Stimulated activated memory B cell treated with anti-CD40 and anti-IgM and Interleukin-4, amounts not matched to agents 10 μg/mL and 1 μg/mL and 100 μg/mL, for 72 hours (primary cell): ENCODE measurements around the gene PPM1J.
A peak's percentile ranks its signal among the peaks of the same experiment; 100 is the strongest.
"Not testable (repeated sequence)": the region's sequence is repeated elsewhere in the genome, so short reads cannot be mapped to it uniquely, and the experiment has no call there.

ENCODE experiments used
- ATAC-seq: fragments of 150-1000 bp; cut with Tn5 transposase; 2 replicates; pipeline ENCODE4 v1.10.0; 2021
- H3K27ac Mint-ChIP-seq: one replicate; pipeline ENCODE4 v1.8.0; 2022; ENCODE audit warnings: mild to moderate bottlenecking, mixed read lengths
- H3K27me3 Mint-ChIP-seq: one replicate; pipeline ENCODE4 v1.8.0; 2022; ENCODE audit warnings: mixed read lengths
- H3K36me3 Mint-ChIP-seq: one replicate; pipeline ENCODE4 v1.8.0; 2022; ENCODE audit warnings: mixed read lengths
- H3K4me1 Mint-ChIP-seq: one replicate; pipeline ENCODE4 v1.8.0; 2022; ENCODE audit warnings: mixed read lengths
- H3K4me3 Mint-ChIP-seq: one replicate; pipeline ENCODE4 v1.8.0; 2022; ENCODE audit warnings: mild to moderate bottlenecking, moderate library complexity, mixed read lengths
- H3K9me3 Mint-ChIP-seq: one replicate; pipeline ENCODE4 v1.8.0; 2022; ENCODE audit warnings: mixed read lengths

PPM1J gene

DNA sequence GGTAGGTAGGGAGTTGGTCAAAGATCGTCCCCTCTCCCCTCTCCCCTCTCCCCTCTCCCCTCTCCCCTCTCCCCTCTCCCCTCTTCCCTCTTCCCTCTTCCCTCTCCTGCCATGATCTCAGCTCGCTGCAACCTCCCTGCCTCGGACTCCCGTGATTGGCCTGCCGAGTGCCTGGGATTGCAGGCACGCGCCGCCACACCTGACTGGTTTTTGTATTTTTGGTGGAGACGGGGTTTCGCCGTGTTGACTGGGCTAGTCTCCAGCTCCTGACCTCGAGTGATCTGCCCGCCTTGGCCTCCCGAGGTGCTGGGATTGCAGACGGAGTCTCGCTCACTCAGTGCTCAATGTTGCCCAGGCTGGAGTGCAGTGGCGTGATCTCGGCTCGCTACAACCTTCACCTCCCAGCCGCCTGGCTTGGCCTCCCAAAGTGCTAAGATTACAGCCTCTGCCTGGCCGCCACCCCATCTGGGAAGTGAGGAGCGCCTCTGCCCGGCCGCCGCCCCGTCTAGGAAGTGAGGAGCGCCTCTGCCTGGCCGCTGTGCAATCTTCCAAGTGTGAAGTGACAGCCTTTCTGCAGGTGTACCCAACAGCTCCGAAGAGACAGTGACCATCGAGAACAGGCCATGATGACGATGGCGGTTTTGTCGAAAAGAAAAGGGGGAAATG, 13.3 kb upstream of the PPM1J start:
- not testable (repeated sequence) for H3K27me3 Mint-ChIP-seq, H3K9me3 Mint-ChIP-seq, H3K4me1 Mint-ChIP-seq, H3K36me3 Mint-ChIP-seq, H3K27ac Mint-ChIP-seq, H3K4me3 Mint-ChIP-seq, ATAC-seq

DNA sequence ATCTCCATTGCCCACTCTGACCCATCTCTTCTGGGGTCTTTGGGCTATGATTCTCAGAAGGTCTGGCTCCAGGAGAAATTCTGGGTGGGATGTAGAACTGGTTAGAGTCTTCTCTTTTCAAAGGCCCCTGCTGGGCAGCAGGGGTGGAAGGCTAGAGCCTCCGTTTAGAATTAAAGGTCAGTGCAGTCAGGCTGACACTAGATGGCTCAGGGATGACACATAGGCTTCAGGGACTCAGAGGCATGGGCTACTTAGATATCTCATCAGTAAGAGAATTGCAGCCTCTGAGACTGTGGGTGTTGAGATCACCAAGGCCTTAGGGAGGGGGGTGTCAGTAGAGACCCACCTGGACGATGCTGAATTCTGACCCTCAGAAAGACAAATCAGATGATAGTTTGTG, 12.6 kb upstream of the PPM1J start:
- Mint-ChIP-seq H3K27ac (no peak overlapping the region), H3K36me3 (no peaks in the 10 kb centered on the region), H3K4me3 (no peak overlapping the region), H3K9me3 (no peaks in the 10 kb centered on the region), H3K27me3 (peaks cover 13% of the 10 kb centered on the region), H3K4me1 (peaks cover 8% of the 10 kb centered on the region)
- ATAC-seq, result no peak

GRCh38 chr1:112724240-112724639, 9.1 kb upstream of the PPM1J start:
- not testable (repeated sequence) for H3K36me3 Mint-ChIP-seq, H3K27ac Mint-ChIP-seq, ATAC-seq, H3K4me3 Mint-ChIP-seq, H3K9me3 Mint-ChIP-seq
- Mint-ChIP-seq H3K27me3 (peaks cover 31% of the 10 kb centered on the region), H3K4me1 (peaks cover 12% of the 10 kb centered on the region)

- Mint-ChIP-seq H3K27me3 (peaks cover 38% of the 10 kb centered on the region), H3K4me1 (peaks cover 16% of the 10 kb centered on the region), H3K4me3 (no peak overlapping the region), H3K27ac (no peak overlapping the region), H3K36me3 (no peaks in the 10 kb centered on the region), H3K9me3 (no peaks in the 10 kb centered on the region)
- ATAC-seq, result no peak
These were observed 8.3 kb upstream of the PPM1J start for GRCh38 chr1:112723511-112723839.

- no peak for ATAC-seq
- Mint-ChIP-seq H3K27ac (no peak overlapping the region), H3K4me1 (peaks cover 18% of the 10 kb centered on the region), H3K36me3 (no peaks in the 10 kb centered on the region), H3K27me3 (peaks cover 38% of the 10 kb centered on the region), H3K9me3 (no peaks in the 10 kb centered on the region), H3K4me3 (no peak overlapping the region)
These were observed 7.7 kb upstream of the PPM1J start for GRCh38 chr1:112722601-112723510.

GRCh38 chr1:112721966-112722524, 6.9 kb upstream of the PPM1J start:
- H3K27me3 Mint-ChIP-seq, result peaks cover 38% of the 10 kb centered on the region
- no peak overlapping the region for H3K27ac Mint-ChIP-seq
- ATAC-seq, result no peak
- peaks cover 25% of the 10 kb centered on the region for H3K4me1 Mint-ChIP-seq
- no peaks in the 10 kb centered on the region for H3K9me3 Mint-ChIP-seq
- no peak overlapping the region for H3K4me3 Mint-ChIP-seq
- H3K36me3 Mint-ChIP-seq, result no peaks in the 10 kb centered on the region

GRCh38 chr1:112721294-112721693, 6.2 kb upstream of the PPM1J start:
- not testable (repeated sequence) for ATAC-seq, H3K9me3 Mint-ChIP-seq, H3K4me3 Mint-ChIP-seq, H3K36me3 Mint-ChIP-seq, H3K27ac Mint-ChIP-seq
- Mint-ChIP-seq H3K27me3 (peaks cover 38% of the 10 kb centered on the region), H3K4me1 (peaks cover 32% of the 10 kb centered on the region)

GRCh38 chr1:112720800-112721199, 5.7 kb upstream of the PPM1J start:
- no peak for ATAC-seq
- H3K4me1 Mint-ChIP-seq, result peaks cover 37% of the 10 kb centered on the region
- H3K27me3 Mint-ChIP-seq, result peaks cover 38% of the 10 kb centered on the region
- H3K9me3 Mint-ChIP-seq, result no peaks in the 10 kb centered on the region
- no peak overlapping the region for H3K4me3 Mint-ChIP-seq
- H3K27ac Mint-ChIP-seq, result no peak overlapping the region
- no peaks in the 10 kb centered on the region for H3K36me3 Mint-ChIP-seq

- H3K27me3 Mint-ChIP-seq, result peaks cover 38% of the 10 kb centered on the region
- H3K9me3 Mint-ChIP-seq, result no peaks in the 10 kb centered on the region
- no peak for ATAC-seq
- H3K4me1 Mint-ChIP-seq, result peaks cover 44% of the 10 kb centered on the region
- H3K36me3 Mint-ChIP-seq, result no peaks in the 10 kb centered on the region
- H3K27ac Mint-ChIP-seq, result no peak overlapping the region
- H3K4me3 Mint-ChIP-seq, result no peak overlapping the region
These were observed 4.6 kb upstream of the PPM1J start for GRCh38 chr1:112719706-112720105.

DNA sequence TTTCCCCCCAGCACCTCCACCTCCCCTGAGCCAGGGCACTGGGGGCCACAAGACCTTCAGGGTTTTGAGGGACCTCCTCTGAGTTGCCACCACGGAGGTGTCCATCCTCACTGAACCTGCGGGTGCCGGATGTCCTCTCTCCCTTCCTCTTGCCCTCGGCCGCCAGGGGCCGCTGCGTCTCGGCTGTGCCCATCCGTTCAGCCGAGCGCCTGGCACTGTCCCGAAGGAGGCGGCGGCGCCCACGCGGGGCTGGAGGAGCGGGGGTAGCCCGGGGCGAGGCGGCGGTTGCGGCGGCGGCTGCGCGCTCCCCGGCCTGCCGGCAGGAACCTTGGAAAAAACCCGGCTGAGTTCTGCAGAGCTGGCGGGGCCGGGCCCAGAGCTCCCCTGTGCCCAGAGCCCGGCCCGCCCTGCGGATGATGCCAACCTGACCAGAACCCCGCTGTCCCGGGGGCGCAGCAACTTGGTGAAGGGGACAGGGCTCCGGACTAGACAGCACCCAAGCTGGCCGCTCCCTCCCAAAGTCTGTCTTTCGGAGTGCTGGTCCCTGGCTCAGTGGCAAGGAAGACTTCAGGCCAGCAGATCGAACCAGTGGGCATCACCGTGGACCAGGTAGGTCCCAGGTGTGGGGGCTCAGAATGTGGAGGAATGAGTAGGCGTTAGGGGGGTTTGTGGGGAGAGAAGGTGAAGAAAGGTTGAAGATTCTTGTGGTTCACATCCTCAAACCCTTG, 3.7 kb upstream of the PPM1J start:
- Mint-ChIP-seq H3K4me3 (peak overlapping the region; percentile 43), H3K27ac (no peak overlapping the region), H3K27me3 (peaks cover 37% of the 10 kb centered on the region), H3K4me1 (peaks cover 53% of the 10 kb centered on the region), H3K9me3 (no peaks in the 10 kb centered on the region), H3K36me3 (no peaks in the 10 kb centered on the region)
- ATAC-seq, result peak; percentile 18

- Mint-ChIP-seq H3K36me3 (no peaks in the 10 kb centered on the region), H3K4me3 (no peak overlapping the region), H3K9me3 (no peaks in the 10 kb centered on the region), H3K27ac (no peak overlapping the region), H3K4me1 (peaks cover 52% of the 10 kb centered on the region), H3K27me3 (peaks cover 22% of the 10 kb centered on the region)
- no peak for ATAC-seq
These were observed 2.2 kb upstream of the PPM1J start for GRCh38 chr1:112717263-112717873.

DNA sequence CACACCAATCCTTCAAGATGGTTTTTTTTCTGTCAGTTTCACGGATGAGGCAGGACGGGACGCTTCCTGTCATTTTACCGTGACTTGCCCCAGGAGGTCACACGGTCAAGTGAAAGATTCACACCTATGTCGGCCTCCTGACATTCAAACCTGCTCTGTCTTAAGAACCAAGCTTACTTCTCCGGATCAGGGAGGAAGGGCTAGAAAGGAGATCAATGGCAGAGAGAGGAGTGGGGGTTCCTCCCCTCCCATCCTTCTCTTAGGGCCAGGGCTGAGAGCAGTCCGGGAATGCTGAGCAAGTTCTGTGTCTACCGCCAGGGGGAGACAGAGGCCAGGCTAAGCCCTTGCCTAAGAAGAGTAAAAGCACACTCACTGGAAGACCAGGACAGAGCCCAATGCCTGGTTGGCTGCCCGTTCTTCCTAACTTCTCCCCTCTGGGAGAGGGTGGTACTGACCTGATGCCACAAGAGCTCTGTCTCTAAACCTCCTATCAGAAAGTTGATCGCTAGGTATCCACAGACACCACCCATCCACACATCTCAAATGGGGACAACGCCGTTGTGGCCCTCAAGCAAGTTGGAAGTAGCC, 1.1 kb upstream of the PPM1J start:
- Mint-ChIP-seq H3K27ac (peak overlapping the region; percentile 59), H3K27me3 (peaks cover 11% of the 10 kb centered on the region), H3K36me3 (no peaks in the 10 kb centered on the region), H3K9me3 (no peaks in the 10 kb centered on the region), H3K4me1 (peaks cover 57% of the 10 kb centered on the region), H3K4me3 (peak overlapping the region; percentile 94)
- ATAC-seq, result peak; percentile 52

DNA sequence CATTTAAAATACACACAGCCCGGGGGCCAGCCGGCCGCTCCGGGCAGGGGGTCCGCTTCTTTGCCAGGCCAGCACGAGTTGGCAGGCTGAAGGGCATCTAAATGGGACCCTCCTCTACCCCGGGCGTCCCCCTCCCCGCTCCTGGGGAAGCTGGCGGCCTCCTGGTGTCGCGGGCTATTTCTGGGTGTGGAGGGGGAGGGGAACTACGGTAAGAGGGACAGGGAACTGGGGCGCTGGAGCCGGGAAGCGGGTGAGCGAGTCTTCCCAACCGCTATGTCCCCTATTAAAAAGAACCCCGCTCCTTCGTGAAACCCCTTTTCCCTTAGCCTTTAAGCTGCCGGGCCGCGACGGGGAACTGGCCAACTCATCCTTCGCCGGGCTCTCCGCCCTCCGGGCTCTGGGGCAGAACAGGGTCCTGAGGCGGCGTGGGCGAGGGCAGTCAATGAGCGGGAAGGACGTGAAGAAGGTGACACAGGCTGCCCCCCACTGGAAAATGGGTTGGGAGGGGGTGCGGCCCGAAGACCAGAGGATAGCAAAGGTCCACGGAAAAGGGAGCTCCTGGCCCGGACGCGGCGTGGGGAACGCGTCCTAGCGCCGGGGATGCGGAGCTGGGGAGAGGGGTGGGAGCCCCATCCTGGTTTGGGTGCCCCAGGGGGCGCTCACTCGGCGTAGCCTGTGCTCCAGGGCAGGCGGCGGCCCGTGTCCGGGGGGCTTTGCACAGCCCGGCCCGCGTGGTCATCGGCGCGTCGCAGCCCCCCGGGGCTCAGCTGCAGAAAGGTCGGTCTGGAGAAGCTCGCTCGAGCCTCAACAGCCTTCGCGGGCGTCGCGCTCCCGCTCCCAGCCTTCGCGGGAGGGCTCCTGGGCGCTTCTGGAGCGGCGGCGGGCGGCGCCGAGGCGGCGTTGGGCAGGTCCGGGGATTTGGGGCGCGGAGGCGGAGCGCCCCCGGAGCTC, 544 bp downstream of the PPM1J start:
- Mint-ChIP-seq H3K4me1 (peaks cover 60% of the 10 kb centered on the region), H3K27ac (peak overlapping the region; percentile 73)

More for the DNA sequence above, 544 bp downstream of the PPM1J start:
- Mint-ChIP-seq H3K27me3 (peaks cover 11% of the 10 kb centered on the region), H3K36me3 (no peaks in the 10 kb centered on the region), H3K9me3 (no peaks in the 10 kb centered on the region), H3K4me3 (peak overlapping the region; percentile 94)
- peak; percentile 38 for ATAC-seq
